Fibroblast of pulmonary artery (primary cell): Measurements from ENCODE around the gene MAP1S.
"Not testable (repeated sequence)": the region's sequence is repeated elsewhere in the genome, so short reads cannot be mapped to it uniquely, and the experiment has no call there.

Experiments
- DNase-seq: peaks from one replicate; pipeline ENCODE4 v3.0.0-alpha.2; 2010; ENCODE audit warnings: low read depth
- H3K4me3 ChIP-seq: replicated peaks from 2 replicates; pipeline ENCODE4 v1.5.1; 2011; ENCODE audit warnings: low read depth, mild to moderate bottlenecking, control low read depth, low read length, moderate library complexity
- CTCF ChIP-seq: IDR thresholded peaks from 2 replicates; pipeline ENCODE4 v1.5.1; 2011; ENCODE audit warnings: mild to moderate bottlenecking, control low read depth, low read length, inconsistent platforms; ENCODE audit errors: missing control alignments

The MAP1S gene

GRCh38 chr19:17767559-17767958, 48.3 kb downstream of the MAP1S start:
- TF ChIP-seq CTCF, result no peak
- DNase-seq, result no peak
- no peak overlapping the region for H3K4me3 ChIP-seq

- no peak for TF ChIP-seq CTCF
- DNase-seq, result no peak
- no peak overlapping the region for H3K4me3 ChIP-seq
Measured at GRCh38 chr19:17770613-17771012, 51.3 kb downstream of the MAP1S start.

- no peak overlapping the region for H3K4me3 ChIP-seq
- peak; percentile 40 for DNase-seq
- TF ChIP-seq CTCF, result no peak
Measured at GRCh38 chr19:17772172-17772571, 52.9 kb downstream of the MAP1S start.

- TF ChIP-seq CTCF, result peak; percentile 69
- H3K4me3 ChIP-seq, result no peak overlapping the region
- DNase-seq, result peak; percentile 41
Measured at GRCh38 chr19:17775245-17775927, 56.1 kb downstream of the MAP1S start.

GRCh38 chr19:17775991-17776803, 56.9 kb downstream of the MAP1S start:
- TF ChIP-seq CTCF, result no peak
- H3K4me3 ChIP-seq, result no peak overlapping the region
- DNase-seq, result no peak

- DNase-seq, H3K4me3 ChIP-seq: not testable (repeated sequence)
Measured at GRCh38 chr19:17777840-17778239, 58.6 kb downstream of the MAP1S start.

GRCh38 chr19:17778251-17778967, 59.1 kb downstream of the MAP1S start:
- no peak overlapping the region for H3K4me3 ChIP-seq
- TF ChIP-seq CTCF, result no peak
- peak; percentile 38 for DNase-seq
